Breast epithelium (tissue), 3 donors: Measurements from ENCODE around the gene SEZ6L.

Source experiments
- CTCF ChIP-seq, 3 donors: fragments of 450-650 bp; IDR thresholded peaks; one replicate each; pipeline ENCODE4 v1.5.1; 2016 to 2017; ENCODE audit warnings: antibody characterized with exemption in 3 of 3, mild to moderate bottlenecking in 3 of 3, moderate library complexity in 3 of 3
- POLR2A ChIP-seq: fragments of 450-650 bp; IDR thresholded peaks from one replicate; pipeline ENCODE4 v1.6.1; 2016; ENCODE audit warnings: antibody characterized with exemption, mild to moderate bottlenecking, moderate library complexity
- POLR2AphosphoS5 ChIP-seq, 3 donors: sonication (generic); formaldehyde crosslinking; IDR thresholded peaks; one replicate each; pipeline ENCODE4 v1.6.1; 2017; ENCODE audit warnings: antibody characterized with exemption in 3 of 3

- no peak for TF ChIP-seq CTCF (IDR thresholded peaks at IDR 0.05)
- no peak for TF ChIP-seq POLR2AphosphoS5 (IDR thresholded peaks at IDR 0.05)
- no peak for TF ChIP-seq POLR2A
Observed at GRCh38 chr22:26304730-26305129, 135.5 kb downstream of the SEZ6L start.
